ENCODE measurements around the gene GTF2F1.
A peak's percentile ranks its signal among the peaks of the same experiment; 100 is the strongest.
"Not testable (repeated sequence)": the region's sequence is repeated elsewhere in the genome, so short reads cannot be mapped to it uniquely, and the experiment has no call there.

The GTF2F1 gene

GRCh38 chr19:6393074-6393982, at the start of gene GTF2F1:
Gene GTF2F1 (minus strand): TSS chr19:6393164. CDS start chr19:6392995, 169 bp downstream.
- DNase-seq (ENCODE audit: low read depth) = peak; percentile 82

GRCh38 chr19:6442087-6442688, 49.2 kb upstream of the GTF2F1 start:
- DNase-seq (ENCODE audit: low read depth) = no peak

DNA sequence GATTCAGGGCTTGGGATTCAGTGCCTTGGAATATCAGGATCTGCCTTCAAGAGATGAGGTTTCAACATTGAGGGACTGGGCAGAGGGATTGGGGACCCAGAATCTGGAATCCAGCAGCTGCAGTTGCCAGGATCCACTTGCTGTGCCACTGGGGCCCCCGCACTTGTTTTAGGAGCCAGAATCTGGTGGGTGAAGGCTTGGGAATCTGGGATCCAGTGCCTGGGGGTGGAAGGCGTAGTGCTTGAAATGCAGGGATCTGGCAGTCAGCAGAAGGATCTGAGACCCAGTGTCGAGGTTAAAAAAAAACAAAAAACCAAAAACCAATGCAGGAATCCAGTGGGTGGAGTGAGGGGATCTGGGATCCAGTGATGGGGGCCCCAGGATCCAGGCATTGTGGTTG, 47.9 kb upstream of the GTF2F1 start:
- no peak for DNase-seq (ENCODE audit: low read depth)

- DNase-seq (ENCODE audit: low read depth) = no peak
Measured at GRCh38 chr19:6439743-6440142, 46.8 kb upstream of the GTF2F1 start.

GRCh38 chr19:6433663-6434062, 40.7 kb upstream of the GTF2F1 start, which contains the start of gene SLC25A41:
Gene SLC25A41 (minus strand): TSS chr19:6433763. CDS start chr19:6433693, 70 bp downstream.
- DNase-seq (ENCODE audit: low read depth) = no peak

- DNase-seq (ENCODE audit: low read depth) = no peak
Measured at GRCh38 chr19:6433165-6433564, 40.2 kb upstream of the GTF2F1 start.

DNA sequence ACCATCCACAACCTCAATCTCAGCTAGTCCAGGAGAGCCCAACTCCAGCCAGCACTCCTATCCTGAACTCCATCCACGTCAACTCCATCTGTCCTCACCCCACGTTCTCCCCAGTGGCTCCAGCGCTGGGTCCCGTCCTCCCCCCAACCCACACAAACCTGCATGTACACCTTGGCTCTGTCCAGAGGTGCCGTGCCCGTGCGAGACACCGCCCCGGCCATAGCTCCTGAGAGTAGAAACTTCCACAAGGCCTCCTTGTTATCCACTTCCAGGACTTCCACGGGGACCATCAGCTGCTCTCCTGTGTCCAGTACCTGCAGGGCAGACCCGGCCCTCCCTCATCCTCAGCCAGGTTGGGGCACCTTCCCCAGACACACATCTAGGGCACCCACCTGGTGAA, 38.9 kb upstream of the GTF2F1 start:
- no peak for DNase-seq (ENCODE audit: low read depth)

GRCh38 chr19:6429419-6430221, 36.7 kb upstream of the GTF2F1 start:
- no peak for DNase-seq (ENCODE audit: low read depth)

DNA sequence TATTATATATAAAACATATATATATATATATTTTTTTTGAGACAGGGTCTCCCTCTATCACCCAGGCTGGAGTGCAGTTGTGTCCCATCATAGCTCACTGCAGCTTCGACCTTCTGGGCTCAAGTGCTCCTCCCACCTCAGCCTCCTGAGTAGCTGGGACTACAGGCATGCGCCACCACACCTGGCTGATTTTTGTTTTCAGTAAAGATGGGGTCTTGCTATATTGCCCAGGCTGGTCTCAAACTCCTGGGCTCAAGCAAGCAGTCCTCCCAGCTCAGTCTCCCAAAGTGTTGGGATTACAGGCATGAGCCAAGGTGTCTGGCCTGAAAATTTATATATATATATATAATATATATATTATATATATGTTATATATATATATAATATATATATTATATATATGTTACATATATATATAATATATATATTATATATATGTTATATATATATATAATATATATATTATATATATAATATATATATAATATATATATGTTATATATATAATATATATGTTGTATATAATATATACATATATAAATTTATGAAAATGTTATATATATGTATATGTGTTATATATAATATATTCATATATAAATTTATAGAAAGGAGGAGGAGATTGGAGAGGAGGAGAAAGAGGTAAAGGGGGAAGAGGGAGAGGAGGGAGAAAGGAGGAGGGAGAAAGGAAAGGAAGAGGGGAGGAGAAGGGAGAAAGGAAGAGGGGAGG, 35.9 kb upstream of the GTF2F1 start:
- not testable (repeated sequence) for DNase-seq (ENCODE audit: low read depth)

DNA sequence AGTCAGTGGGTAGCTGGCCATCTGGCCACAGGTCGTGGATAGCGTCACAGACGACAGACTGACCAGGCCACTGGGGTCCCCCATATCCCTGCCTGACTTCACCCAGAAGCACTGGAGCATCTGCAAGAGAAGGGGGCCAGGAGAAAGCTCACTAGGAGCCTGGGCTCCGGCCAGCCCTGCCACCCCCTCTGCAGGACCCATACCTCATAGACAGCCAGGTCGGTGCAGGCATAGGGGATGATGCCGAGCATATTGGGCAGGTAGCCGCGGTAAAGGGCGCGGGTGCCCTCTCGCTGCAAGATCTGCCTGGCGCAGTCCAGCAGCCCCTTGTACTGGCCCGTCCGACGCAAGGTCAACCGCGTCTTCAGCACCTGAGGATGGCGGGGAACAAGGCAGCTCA, 34.2 kb upstream of the GTF2F1 start:
- DNase-seq (ENCODE audit: low read depth) = no peak

DNA sequence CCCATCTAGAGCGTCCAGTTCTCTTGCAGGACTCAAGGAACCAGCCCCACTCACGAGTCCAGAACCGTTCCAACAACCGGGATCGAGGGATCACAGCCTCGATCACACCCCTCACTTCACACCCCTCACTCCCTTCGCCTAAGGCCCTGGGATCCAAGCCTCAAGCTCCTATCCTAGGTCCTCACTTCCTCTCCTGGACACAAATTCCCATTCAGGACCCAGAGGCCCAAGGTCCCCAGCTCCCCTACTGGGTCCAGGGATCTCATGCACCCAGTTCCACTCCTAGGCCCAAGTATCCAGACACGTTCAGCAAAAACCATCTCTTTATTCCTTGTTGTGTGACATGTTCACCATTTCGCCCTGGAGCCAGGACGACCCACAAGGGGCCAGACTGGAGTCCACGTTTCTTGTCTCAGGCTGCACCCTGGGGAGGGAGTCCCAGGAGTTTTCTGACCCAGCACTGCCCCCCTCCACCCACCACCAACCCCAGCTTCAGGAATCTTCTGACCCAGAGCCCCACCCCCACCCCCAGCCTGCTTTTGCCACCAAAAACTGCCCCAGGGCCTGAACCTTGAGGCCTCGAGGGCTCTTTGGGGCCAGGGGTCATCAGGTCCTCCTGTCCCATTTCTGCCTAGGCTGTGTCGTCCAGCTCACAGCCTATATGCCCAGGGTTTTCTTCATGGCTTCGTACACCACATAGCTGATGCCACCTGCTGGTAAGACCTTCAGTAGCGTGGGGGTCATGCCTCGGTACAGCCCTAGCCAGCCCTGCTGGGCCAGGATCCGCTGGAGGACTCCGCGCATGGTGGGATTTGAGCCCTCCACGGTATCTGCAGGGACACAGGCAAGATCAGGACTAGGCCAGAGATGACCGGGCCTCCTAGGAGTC, 33.0 kb upstream of the GTF2F1 start:
- no peak for DNase-seq (ENCODE audit: low read depth)

DNA sequence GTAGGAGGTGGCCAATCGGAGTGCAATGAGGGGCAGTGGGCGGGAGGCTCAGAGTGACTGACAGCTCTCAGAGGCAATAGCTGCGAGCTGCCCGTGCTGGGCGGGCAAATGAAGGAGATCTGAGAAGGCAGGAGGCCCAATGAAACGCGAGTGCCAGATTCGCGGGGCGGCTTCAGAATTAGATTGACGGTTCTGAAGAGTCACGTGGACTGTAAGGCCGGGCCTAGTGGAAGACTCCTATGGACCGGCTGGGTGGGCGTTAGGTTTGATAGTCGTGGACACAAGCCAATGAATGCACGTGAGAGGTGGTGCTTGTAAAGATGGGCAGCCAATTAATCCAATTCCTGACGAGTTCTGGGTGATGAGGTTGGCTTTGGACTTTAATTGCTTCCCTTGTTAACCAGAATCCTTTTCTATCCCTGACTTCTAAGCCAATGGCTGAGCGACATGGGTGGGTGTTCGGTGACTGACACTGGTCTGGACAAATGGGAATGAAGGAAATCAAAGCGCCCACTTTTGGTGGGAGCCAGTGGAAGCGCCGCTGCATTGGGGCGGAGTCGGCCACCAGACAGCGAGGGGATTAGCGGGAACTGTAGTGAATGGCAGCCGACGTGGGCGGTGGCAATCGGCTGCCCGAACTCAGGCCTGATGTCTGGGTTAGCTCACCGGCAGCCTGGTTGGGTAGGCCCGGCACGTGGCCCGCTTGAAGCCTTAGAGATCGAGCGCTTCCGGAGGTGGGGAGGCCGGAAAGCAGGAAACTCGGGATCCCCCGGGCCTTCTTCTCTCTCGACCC, 32.2 kb upstream of the GTF2F1 start:
- DNase-seq (ENCODE audit: low read depth) = peak; percentile 100

GRCh38 chr19:6424195-6424938, 31.4 kb upstream of the GTF2F1 start, which contains the start of gene KHSRP:
Gene KHSRP (minus strand): TSS chr19:6424811. CDS start chr19:6424701, 110 bp downstream.
- no peak for DNase-seq (ENCODE audit: low read depth)

GRCh38 chr19:6423499-6424194, 30.7 kb upstream of the GTF2F1 start:
- no peak for DNase-seq (ENCODE audit: low read depth)

GRCh38 chr19:6421075-6422014, 28.4 kb upstream of the GTF2F1 start:
- no peak for DNase-seq (ENCODE audit: low read depth)

DNA sequence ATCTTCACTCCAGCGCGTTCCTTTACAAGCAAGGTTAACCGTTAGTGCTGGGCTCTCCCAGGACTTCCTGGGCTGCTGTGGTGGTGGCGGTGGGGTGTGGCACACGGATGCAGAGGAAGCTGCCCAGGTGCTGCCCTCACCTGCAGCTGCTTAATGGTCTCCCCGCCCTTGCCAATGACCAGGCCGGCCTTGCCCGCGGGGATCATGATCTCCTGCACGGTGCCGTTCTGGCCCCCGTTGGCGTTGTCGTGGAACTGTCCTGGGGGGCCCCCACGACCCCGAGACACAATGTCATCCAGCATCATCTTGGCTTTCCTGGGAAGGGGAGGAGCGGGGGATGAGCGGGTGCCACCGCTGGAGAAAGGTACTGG, 25.6 kb upstream of the GTF2F1 start:
- no peak for DNase-seq (ENCODE audit: low read depth)

Data from CMK (cell line).